CD14-positive monocyte (primary cell): ENCODE data around the gene HOXD8. TPM values are rescaled to one million over a fixed set of nuclear protein-coding genes. Genes with fewer than 3 reads are reported as not detected.

Experiments used
- DNase-seq, 3 donors: peaks; one replicate each; pipeline ENCODE4 v3.0.0-alpha.2; 2011 to 2022
- H2AFZ ChIP-seq: 2 replicates; pipeline ENCODE4 v1.6.0; 2012; ENCODE audit warnings: mild to moderate bottlenecking, low read depth, low read length, inconsistent platforms; ENCODE audit not compliant: insufficient read depth, poor library complexity, severe bottlenecking
- H3K27ac ChIP-seq, 2 donors: 1 replicate in 1 of 2; 2 replicates in 1 of 2; pipeline ENCODE4 v1.5.1; 2012 to 2013; ENCODE audit warnings: low read length in 2 of 2, control low read depth in 1 of 2, inconsistent platforms in 1 of 2, low read depth in 1 of 2, mild to moderate bottlenecking in 1 of 2
- H3K27me3 ChIP-seq, 2 donors: one replicate each; pipeline versions ENCODE4 v1.6.0 to v1.6.1; 2011 to 2013; ENCODE audit warnings: low read length in 2 of 2; ENCODE audit not compliant: control insufficient read depth in 2 of 2, insufficient read depth in 2 of 2
- H3K36me3 ChIP-seq, 2 donors: replicated peaks in 1 of 2; 1 replicate in 1 of 2; 2 replicates in 1 of 2; pipeline versions ENCODE4 v1.5.1 to v1.6.1; 2012 to 2013; ENCODE audit warnings: low read length in 2 of 2, control low read depth in 1 of 2, inconsistent platforms in 1 of 2, mild to moderate bottlenecking in 1 of 2; ENCODE audit not compliant: insufficient read depth in 2 of 2, control insufficient read depth in 1 of 2
- H3K4me1 ChIP-seq, 2 donors: 1 replicate in 1 of 2; 2 replicates in 1 of 2; pipeline versions ENCODE4 v1.5.1 to v1.6.1; 2012 to 2013; ENCODE audit warnings: low read length in 2 of 2, control low read depth in 1 of 2, inconsistent platforms in 1 of 2, mild to moderate bottlenecking in 1 of 2, moderate library complexity in 1 of 2; ENCODE audit not compliant: insufficient read depth in 2 of 2, control insufficient read depth in 1 of 2
- H3K4me2 ChIP-seq: replicated peaks from 2 replicates; pipeline ENCODE3; 2012; ENCODE audit warnings: low read length, moderate library complexity, mild to moderate bottlenecking; ENCODE audit not compliant: poor library complexity, severe bottlenecking; ENCODE audit errors: extremely low read depth
- H3K4me3 ChIP-seq, 3 experiments: fragments of 200-600 bp in 1 of 3; sonication (generic) in 1 of 3; replicated peaks in 1 of 3; 1 replicate in 2 of 3; 2 replicates in 1 of 3; pipeline ENCODE4 v1.5.1; 2011 to 2013; ENCODE audit warnings: low read length in 3 of 3, mild to moderate bottlenecking in 3 of 3, control low read depth in 2 of 3, low read depth in 2 of 3, inconsistent platforms in 1 of 3, moderate library complexity in 1 of 3
- H3K79me2 ChIP-seq: 2 replicates; pipeline ENCODE4 v1.6.0; 2012; ENCODE audit warnings: mild to moderate bottlenecking, control low read depth, inconsistent platforms, low read length, moderate library complexity; ENCODE audit not compliant: insufficient read depth
- H3K9ac ChIP-seq: 2 replicates; pipeline ENCODE4 v1.6.0; 2017; ENCODE audit warnings: low read length, mild to moderate bottlenecking; ENCODE audit not compliant: insufficient read depth, poor library complexity, severe bottlenecking
- H3K9me3 ChIP-seq, 2 donors: replicated peaks in 1 of 2; 1 replicate in 1 of 2; 2 replicates in 1 of 2; pipeline versions ENCODE4 v1.5.1 to v1.6.1; 2012 to 2013; ENCODE audit warnings: low read length in 2 of 2, control low read depth in 1 of 2; ENCODE audit not compliant: control insufficient read depth in 1 of 2, insufficient read depth in 1 of 2
- H4K20me1 ChIP-seq: 2 replicates; pipeline ENCODE4 v1.6.0; 2012; ENCODE audit warnings: mild to moderate bottlenecking, low read length, control low read depth, moderate library complexity; ENCODE audit not compliant: insufficient read depth
- H3K27ac Mint-ChIP-seq, 7 donors: one replicate each; pipeline ENCODE4 v1.8.0; 2020; ENCODE audit warnings: mild to moderate bottlenecking in 7 of 7, mixed read lengths in 7 of 7, moderate library complexity in 6 of 7, inconsistent platforms in 2 of 7
- H3K27me3 Mint-ChIP-seq, 3 donors: one replicate each; pipeline ENCODE4 v1.8.0; 2021 to 2022; ENCODE audit warnings: low read depth in 3 of 3, mild to moderate bottlenecking in 3 of 3, mixed read lengths in 3 of 3, moderate library complexity in 3 of 3, inconsistent platforms in 1 of 3
- H3K36me3 Mint-ChIP-seq, 2 donors: one replicate each; pipeline ENCODE4 v1.8.0; 2020; ENCODE audit warnings: mixed read lengths in 2 of 2, inconsistent platforms in 1 of 2, mild to moderate bottlenecking in 1 of 2
- H3K4me1 Mint-ChIP-seq: one replicate; pipeline ENCODE4 v1.8.0; 2020; ENCODE audit warnings: mild to moderate bottlenecking, mixed read lengths
- H3K4me3 Mint-ChIP-seq, 2 donors: one replicate each; pipeline ENCODE4 v1.8.0; 2020; ENCODE audit warnings: mild to moderate bottlenecking in 2 of 2, mixed read lengths in 2 of 2, moderate library complexity in 1 of 2
- H3K9me3 Mint-ChIP-seq, 7 donors: one replicate each; pipeline ENCODE4 v1.8.0; 2020 to 2022; ENCODE audit warnings: mixed read lengths in 7 of 7, mild to moderate bottlenecking in 6 of 7, moderate library complexity in 6 of 7, inconsistent platforms in 2 of 7
- CTCF ChIP-seq: fragments of 200-600 bp; IDR thresholded peaks from one replicate; pipeline ENCODE4 v1.8.0; 2022; ENCODE audit warnings: antibody characterized with exemption, mild to moderate bottlenecking
- WGBS: methylation state at CpG from one replicate; pipeline ENCODE4 v1.1.5; 2013; ENCODE audit warnings: missing lambda C conversion rate; ENCODE audit not compliant: insufficient coverage; 5-methylcytosine and 5-hydroxymethylcytosine counted together
- intact Hi-C, 2 donors: fragments of 100-400 bp; cut with micrococcal nuclease; formaldehyde crosslinking; loops; one replicate each; pipeline versions ENCODE4 v1.15.0 to v1.15.1; 2023
- polyA plus RNA-seq, 3 donors: library from polyadenylated mRNA; depleted of rRNA in 1 of 3; unstranded in 2 of 3; stranded (reverse) in 1 of 3; fragments of 300-500 nt in 2 of 3; fragments of >200 nt in 1 of 3; fragmentation: Illumina TruSeq in 2 of 3; gene quantifications; 1 replicate in 2 of 3; 2 replicates in 1 of 3; pipeline ENCODE4 v1.2.3, GENCODE V29; 2012 to 2021

HOXD8 gene
- polyA plus RNA-seq, 3 donors: not detected

- intact Hi-C loops: loop anchor here (5.0 kb wide), 2 partner anchors 38 to 1027 kb away; partner anchors contain the start of gene EVX2 (in 1 of the 2)
- no peak overlapping the region for H3K27ac Mint-ChIP-seq
- Histone ChIP-seq H3K9ac (no peak overlapping the region), H3K27me3 (peaks cover 86 to 97% of the 10 kb centered on the region in 2 donors), H3K4me2 (no peak overlapping the region), H3K4me3 (no peak overlapping the region), H4K20me1 (no peaks in the 10 kb centered on the region), H3K36me3 (no peaks in the 10 kb centered on the region), H2AFZ (no peak overlapping the region), H3K4me1 (peaks cover 5 to 12% of the 10 kb centered on the region in 2 donors), H3K27ac (no peak overlapping the region), H3K9me3 (peaks cover 13 to 78% of the 10 kb centered on the region in 2 donors), H3K79me2 (no peaks in the 10 kb centered on the region)
- H3K4me1 Mint-ChIP-seq: peaks cover 17% of the 10 kb centered on the region
- peak overlapping the region in 1 of 2 donors; percentile 81 for H3K4me3 Mint-ChIP-seq
- no peak for DNase-seq
- peaks cover 91 to 99% (median 95%) of the 10 kb centered on the region in 3 donors for H3K27me3 Mint-ChIP-seq
- TF ChIP-seq CTCF: no peak
- 18% methylated on average over 4 of the region's 13 CpGs for WGBS
- H3K9me3 Mint-ChIP-seq: peaks cover 4 to 38% (median 30%) of the 10 kb centered on the region in 7 donors
- H3K36me3 Mint-ChIP-seq: peaks cover 2 to 12% of the 10 kb centered on the region in 2 donors
Measured at GRCh38 chr2:176120364-176121189, 8.9 kb upstream of the HOXD8 start.

- Histone ChIP-seq H3K4me2 (no peak overlapping the region), H3K9ac (no peak overlapping the region)
- whole genome bisulfite sequencing: 14% methylated on average over 34 of the region's 53 CpGs
Measured at GRCh38 chr2:176121190-176122051, 8.1 kb upstream of the HOXD8 start.

More at GRCh38 chr2:176121190-176122051, 8.1 kb upstream of the HOXD8 start:
- Histone ChIP-seq H2AFZ (peak overlapping the region; percentile 65), H3K27ac (no peak overlapping the region), H3K4me1 (peaks cover 5 to 12% of the 10 kb centered on the region in 2 donors), H4K20me1 (no peaks in the 10 kb centered on the region), H3K9me3 (peaks cover 11 to 72% of the 10 kb centered on the region in 2 donors), H3K27me3 (peaks cover 87 to 97% of the 10 kb centered on the region in 2 donors), H3K4me3 (no peak overlapping the region), H3K79me2 (no peaks in the 10 kb centered on the region), H3K36me3 (no peaks in the 10 kb centered on the region)
- H3K36me3 Mint-ChIP-seq: peaks cover 2 to 12% of the 10 kb centered on the region in 2 donors
- no peak for DNase-seq
- H3K9me3 Mint-ChIP-seq: peaks cover 1 to 36% (median 32%) of the 10 kb centered on the region in 7 donors
- peak overlapping the region in 1 of 2 donors; percentile 81 for H3K4me3 Mint-ChIP-seq
- H3K27ac Mint-ChIP-seq: no peak overlapping the region
- peaks cover 17% of the 10 kb centered on the region for H3K4me1 Mint-ChIP-seq
- peaks cover 91 to 99% (median 95%) of the 10 kb centered on the region in 3 donors for H3K27me3 Mint-ChIP-seq
- no peak for TF ChIP-seq CTCF
- intact Hi-C loops: loop anchor here (5.0 kb wide), 2 partner anchors 39 to 1026 kb away; partner anchors contain the start of gene EVX2 (in 1 of the 2)
